ENCODE data around the gene ADGRB2.

ADGRB2 gene

DNA sequence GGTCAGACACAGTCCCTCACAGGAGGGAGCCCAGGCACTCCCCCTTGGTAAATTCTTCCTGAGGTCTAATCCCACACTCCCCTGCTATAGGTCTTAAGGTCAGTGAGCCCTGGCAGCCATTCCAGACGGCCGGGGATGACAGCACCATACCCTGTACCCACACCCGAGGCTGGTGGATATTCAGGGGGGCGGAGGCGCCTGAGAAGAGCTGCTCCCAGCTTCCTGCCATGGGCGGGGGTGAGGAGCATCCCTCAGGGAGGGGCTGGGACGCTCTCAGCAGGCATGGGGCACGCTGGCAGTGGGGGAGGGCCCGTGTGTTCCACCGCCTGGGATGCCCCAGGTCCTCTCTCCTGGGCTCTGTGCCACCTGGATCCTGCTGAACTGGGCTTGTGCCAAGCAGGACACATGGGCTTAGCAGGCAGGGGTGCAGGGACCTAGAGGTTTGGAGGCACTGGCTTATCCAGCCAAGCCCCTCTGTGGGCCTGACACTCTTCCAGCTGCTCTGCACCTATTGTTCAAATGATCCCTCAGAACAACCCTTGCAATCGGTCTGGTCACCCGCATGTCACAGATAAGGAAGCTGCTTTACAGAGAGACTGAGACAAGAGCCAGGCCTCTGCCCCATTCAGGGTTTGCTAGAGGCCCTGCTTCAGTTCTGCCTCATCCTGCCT, 5.7 kb upstream of the ADGRB2 start:
- no peak overlapping the region for H3K27ac ChIP-seq
- no peak for DNase-seq

DNA sequence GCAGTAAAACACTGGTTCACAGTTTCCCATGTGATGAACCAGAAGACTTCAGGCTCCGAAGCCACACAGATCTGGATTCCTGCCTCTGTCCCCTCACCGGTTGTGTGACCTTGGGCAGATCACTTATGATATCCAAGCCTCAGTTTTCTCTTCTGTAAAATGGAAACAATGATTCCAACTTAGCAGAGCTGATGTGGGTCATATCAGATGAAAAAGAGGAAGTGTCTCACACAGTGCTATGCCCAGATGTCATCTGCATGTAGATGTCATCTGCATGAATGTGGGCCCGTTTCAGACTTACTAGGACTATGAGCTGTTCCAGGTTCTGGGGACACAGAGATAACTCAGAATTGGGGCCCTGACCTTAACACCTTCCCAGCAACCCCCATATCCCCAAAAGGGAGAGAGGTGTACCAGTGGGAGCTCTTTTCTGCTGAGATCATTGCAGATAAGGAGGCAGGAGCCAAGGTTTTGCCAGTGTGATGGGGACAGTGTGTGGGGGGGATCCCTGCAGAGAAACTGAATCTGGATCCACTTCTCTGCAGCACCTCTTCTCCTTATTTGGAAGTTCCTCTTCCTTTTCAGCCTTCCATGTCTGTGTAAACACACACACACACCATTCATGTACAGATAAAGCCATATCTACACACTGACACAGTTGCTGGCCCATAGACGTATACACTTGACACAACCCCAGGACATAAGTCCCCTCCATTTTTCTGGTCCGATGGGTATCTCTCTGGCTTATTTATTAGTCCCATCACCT, 5.0 kb upstream of the ADGRB2 start:
- no peak for DNase-seq
- TF ChIP-seq, protein P1, sequence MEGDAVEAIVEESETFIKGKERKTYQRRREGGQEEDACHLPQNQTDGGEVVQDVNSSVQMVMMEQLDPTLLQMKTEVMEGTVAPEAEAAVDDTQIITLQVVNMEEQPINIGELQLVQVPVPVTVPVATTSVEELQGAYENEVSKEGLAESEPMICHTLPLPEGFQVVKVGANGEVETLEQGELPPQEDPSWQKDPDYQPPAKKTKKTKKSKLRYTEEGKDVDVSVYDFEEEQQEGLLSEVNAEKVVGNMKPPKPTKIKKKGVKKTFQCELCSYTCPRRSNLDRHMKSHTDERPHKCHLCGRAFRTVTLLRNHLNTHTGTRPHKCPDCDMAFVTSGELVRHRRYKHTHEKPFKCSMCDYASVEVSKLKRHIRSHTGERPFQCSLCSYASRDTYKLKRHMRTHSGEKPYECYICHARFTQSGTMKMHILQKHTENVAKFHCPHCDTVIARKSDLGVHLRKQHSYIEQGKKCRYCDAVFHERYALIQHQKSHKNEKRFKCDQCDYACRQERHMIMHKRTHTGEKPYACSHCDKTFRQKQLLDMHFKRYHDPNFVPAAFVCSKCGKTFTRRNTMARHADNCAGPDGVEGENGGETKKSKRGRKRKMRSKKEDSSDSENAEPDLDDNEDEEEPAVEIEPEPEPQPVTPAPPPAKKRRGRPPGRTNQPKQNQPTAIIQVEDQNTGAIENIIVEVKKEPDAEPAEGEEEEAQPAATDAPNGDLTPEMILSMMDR (IDR thresholded peaks at IDR 0.05; ENCODE audit: low read depth, low read length) = no peak
- no peaks in the 10 kb centered on the region for H3K9me3 ChIP-seq (ENCODE audit: severe bottlenecking)
- H3K27ac ChIP-seq = no peak overlapping the region
- no peak overlapping the region for H3K4me3 ChIP-seq (ENCODE audit: low read depth, low read length)
- no peaks in the 10 kb centered on the region for H3K27me3 ChIP-seq (ENCODE audit: insufficient read depth, low read depth, severe bottlenecking)
- H3K36me3 ChIP-seq = no peaks in the 10 kb centered on the region

More for the DNA sequence above, 5.7 kb upstream of the ADGRB2 start:
- TF ChIP-seq, protein P1 (IDR thresholded peaks at IDR 0.05; ENCODE audit: low read depth, low read length) = no peak
- no peaks in the 10 kb centered on the region for H3K36me3 ChIP-seq
- no peaks in the 10 kb centered on the region for H3K9me3 ChIP-seq (ENCODE audit: severe bottlenecking)
- no peak overlapping the region for H3K4me3 ChIP-seq (ENCODE audit: low read depth, low read length)
- no peaks in the 10 kb centered on the region for H3K27me3 ChIP-seq (ENCODE audit: insufficient read depth, low read depth, severe bottlenecking)

DNA sequence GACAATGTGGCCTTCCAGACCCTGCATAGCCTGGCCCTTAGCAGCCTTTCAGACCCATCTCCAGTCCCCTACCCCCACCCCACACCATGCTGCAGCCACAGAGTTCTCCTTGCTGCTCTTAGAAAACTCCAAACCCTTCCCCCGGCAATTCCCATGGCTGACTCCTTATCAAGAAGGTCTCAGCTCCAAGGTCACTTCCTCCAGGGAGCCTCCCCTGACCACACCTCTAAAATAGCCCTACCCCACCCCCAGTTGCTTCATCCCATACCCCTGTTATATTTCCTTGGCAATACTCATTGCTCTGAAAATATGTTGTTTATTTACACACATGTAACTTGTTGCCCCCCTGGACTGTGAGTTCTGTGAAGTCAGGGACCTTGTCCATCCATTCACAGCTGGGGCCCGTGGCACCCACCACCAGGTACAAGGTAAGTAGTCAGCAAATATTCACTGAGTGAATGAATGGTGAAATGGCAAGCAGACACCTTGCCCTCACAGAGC, 4.3 kb upstream of the ADGRB2 start:
- TF ChIP-seq, protein P1 (IDR thresholded peaks at IDR 0.05; ENCODE audit: low read depth, low read length) = no peak
- no peak overlapping the region for H3K27ac ChIP-seq
- no peak for DNase-seq
- H3K27me3 ChIP-seq (ENCODE audit: insufficient read depth, low read depth, severe bottlenecking) = no peaks in the 10 kb centered on the region
- no peaks in the 10 kb centered on the region for H3K9me3 ChIP-seq (ENCODE audit: severe bottlenecking)
- H3K4me3 ChIP-seq (ENCODE audit: low read depth, low read length) = no peak overlapping the region
- H3K36me3 ChIP-seq = no peaks in the 10 kb centered on the region

DNA sequence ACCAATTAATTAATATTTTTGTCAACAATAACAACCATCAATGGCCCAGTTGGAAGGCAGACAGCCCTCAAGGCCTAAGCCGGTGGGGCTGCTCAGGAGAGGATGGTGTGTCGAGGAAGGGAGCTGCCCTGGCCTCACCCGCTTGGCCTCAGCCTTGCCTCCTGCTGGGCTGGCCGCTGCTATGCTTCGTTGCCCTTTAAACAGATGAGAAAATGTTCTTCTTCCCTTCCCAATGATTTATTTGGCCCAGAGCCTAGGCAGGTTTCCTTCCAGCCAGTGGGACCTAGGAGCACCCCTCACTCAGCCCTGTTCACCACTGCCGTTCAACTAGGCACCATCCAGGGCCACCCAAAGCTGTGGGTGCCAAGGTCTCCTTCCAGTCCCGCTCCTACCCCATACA, 3.1 kb upstream of the ADGRB2 start:
- no peak overlapping the region; the same call in 1 of the 2 replicates for H3K27ac ChIP-seq
- no peak overlapping the region for H3K4me3 ChIP-seq (ENCODE audit: low read depth, low read length)
- no peaks in the 10 kb centered on the region for H3K36me3 ChIP-seq
- H3K27me3 ChIP-seq (ENCODE audit: insufficient read depth, low read depth, severe bottlenecking) = no peaks in the 10 kb centered on the region
- H3K9me3 ChIP-seq (ENCODE audit: severe bottlenecking) = no peaks in the 10 kb centered on the region
- DNase-seq = peak; percentile 35
- TF ChIP-seq, protein P1 (IDR thresholded peaks at IDR 0.05; ENCODE audit: low read depth, low read length) = 0 out of 2 replicates have a peak, but pooled peaks have one; percentile 5

DNA sequence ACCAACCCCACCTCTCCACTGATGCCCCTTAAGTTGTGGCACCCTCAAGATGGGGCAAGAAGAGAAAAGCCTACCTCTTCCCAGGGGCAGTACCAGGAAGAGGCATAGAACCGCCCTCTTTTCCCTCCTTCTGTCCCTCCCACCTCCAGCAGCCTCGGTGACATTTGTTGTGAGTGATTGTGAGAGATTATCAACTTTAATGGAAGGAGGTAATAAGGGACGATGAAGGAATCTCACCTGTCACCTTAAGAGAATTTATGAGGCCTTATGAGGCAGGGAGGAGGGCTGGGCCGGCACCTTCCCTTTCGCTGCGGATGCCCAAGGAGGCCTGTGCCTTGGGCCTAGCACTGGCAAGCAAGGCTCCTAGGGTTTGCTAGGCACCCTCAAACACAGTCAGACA, 1.4 kb upstream of the ADGRB2 start:
- TF ChIP-seq, protein P1 (IDR thresholded peaks at IDR 0.05; ENCODE audit: low read depth, low read length) = no peak
- no peaks in the 10 kb centered on the region for H3K36me3 ChIP-seq
- no peak overlapping the region for H3K27ac ChIP-seq
- no peak overlapping the region for H3K4me3 ChIP-seq (ENCODE audit: low read depth, low read length)
- no peaks in the 10 kb centered on the region for H3K27me3 ChIP-seq (ENCODE audit: insufficient read depth, low read depth, severe bottlenecking)
- peak; percentile 50 for DNase-seq
- no peaks in the 10 kb centered on the region for H3K9me3 ChIP-seq (ENCODE audit: severe bottlenecking)
